GM19468 (cell line): ENCODE data around the gene TGFBRAP1.

Experiments
- ATAC-seq: cut with Tn5 transposase; IDR thresholded peaks from one replicate; pipeline ENCODE4 v1.9.1; 2021; ENCODE audit warnings: mild to moderate bottlenecking, moderate library complexity, moderate number of reproducible peaks; ENCODE audit not compliant: unreplicated experiment; ENCODE audit errors: extremely low read depth

Gene TGFBRAP1

DNA sequence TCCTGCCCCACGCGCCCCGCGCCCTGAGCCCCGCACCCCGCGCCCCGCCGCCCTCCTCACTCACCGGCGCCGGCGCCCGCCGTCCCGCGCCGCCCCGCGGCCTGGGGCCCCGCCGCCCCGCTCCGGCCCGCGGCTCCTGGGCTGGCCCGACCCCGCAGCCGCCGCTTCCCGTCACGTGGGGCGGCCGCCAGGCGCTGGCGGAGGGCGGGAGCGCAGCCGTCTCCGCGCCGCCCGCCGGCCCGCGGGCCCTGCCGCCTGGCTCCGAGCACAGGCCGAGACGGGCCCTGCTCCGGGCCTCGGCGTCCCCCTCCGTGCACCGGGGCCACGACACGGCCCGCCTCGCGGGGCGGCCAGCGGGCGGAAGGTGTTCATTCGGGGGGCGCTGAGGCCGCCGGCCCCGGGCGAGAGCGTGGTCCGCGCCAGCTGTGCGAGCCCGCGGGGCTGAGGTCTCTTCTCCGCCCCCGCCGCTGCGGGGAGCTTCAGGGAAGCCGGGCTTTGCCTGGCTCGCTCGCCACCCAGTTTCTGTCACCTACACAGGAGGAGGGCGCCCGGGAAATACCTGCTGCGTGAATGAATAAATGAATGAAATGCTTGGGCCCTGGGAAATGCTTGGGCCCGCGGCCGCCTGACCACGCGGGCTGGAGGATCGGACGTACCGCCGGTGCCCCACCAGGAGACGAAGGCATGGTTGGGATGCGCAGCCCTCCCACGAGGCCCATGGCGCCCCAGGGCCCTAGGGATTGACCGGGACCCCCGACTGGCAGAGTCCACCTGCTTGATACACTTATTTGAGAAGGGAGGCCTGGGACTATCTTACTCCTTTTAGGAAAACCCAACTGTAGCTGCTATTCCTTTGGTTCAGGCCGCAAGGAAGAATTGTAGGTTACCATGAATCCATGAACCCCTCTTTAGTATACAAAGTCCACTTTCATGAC is at the start of gene TGFBRAP1:
TGFBRAP1 (minus strand) TSS at position 175 of the 935 bp plus-strand sequence. CDS start 21,434 bp downstream, outside the sequence.
- peak; percentile 71 for ATAC-seq

DNA sequence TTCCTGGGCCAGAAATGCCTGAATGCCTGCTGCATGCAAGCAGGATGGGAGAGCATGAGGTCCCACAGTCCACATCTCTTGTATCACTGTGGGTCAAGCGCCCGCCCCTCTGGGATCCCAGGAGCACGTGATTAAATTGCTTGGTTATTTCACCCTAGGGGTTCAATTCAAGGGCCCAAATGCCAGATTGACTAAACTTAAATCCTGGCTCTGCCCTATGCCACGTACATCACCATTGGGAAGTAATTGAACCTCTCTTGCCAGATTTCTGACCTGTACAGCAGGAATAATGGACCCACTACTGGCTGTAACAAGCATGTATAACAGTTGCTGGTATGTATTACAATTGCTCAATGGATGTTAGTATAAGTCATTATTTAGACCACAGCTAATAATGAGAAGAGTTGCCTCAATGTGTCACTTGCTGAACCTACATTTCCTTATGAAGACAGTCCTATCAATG is 49.4 kb upstream of the TGFBRAP1 start:
- ATAC-seq = no peak

DNA sequence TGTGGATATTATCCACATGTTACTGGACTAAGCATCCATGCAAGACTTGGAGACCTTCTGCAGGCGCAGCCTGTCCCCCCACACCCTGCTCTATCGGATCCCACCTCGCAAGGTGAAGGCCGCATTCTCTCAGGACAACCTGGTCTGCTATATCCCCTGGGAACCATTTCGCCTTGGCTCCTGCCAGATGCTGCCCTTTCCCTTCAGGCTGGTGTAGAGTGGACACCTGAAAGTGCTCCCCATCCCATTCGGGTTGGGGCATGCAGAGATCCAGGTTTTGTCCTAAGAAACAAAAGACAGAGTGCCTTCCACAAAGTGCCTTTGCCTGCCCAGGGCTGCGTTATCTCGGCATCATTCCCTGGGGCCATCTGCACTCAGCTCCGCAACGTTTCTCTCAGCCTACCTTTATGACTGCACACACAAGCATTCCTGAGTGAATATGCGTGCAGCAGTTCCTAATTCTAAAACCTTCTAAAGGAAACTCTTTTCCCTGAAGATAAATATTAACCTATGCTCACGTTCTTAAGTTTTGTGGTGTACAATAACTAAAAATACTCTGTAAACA is 48.8 kb upstream of the TGFBRAP1 start:
- ATAC-seq = no peak

- ATAC-seq = no peak
Observed at GRCh38 chr2:105377871-105378270, 48.3 kb upstream of the TGFBRAP1 start.

GRCh38 chr2:105376789-105377240 is 47.3 kb upstream of the TGFBRAP1 start:
- ATAC-seq = no peak

GRCh38 chr2:105376010-105376409 is 46.5 kb upstream of the TGFBRAP1 start:
- no peak for ATAC-seq

- ATAC-seq = no peak
Observed at GRCh38 chr2:105375001-105375561, 45.5 kb upstream of the TGFBRAP1 start.

DNA sequence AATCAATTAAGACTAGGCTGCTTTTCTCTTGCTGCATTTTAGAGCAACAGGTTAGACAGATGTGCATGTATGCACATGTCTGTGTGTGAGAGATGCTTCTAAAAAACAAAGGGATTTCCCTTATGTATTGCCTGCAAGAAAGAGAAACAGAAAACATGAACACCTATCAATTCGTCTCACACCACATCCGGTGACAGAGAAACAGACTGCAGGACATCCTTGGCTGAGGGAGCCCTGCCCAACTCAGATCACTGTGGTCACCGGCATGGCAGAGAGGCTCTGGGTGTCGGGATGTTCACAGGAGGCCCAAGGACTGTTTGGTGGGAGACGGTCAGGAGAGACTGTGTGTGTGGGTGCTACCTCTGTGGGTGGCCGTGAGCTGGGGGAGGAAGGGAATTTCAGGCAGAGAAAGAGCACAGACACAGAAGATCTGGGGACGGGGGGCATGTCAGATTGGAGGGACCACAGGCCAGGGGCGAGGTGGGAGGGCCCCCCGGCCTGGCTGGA is 44.4 kb upstream of the TGFBRAP1 start:
- ATAC-seq = peak; percentile 64

DNA sequence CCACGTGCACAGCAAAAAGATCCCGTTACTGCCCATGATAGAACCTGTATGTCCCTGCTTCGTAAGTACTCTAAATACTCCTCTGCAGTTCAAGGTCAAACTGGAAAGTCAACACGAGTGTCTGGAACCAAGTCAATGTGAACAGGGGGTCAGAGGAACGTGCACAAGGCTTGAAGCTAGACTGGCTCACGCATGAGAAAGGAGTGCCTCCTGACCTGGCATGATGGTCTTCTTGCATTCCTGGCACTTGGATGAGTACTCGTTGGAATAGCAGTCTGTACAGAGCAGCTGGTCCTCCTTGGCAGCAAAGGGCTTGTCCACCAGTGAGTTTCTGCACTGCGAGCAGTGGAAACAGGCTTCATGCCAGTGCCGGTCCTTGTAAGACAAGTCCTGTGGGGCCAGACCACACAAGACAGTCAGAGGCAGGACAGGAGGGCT is 43.8 kb upstream of the TGFBRAP1 start:
- ATAC-seq = no peak

DNA sequence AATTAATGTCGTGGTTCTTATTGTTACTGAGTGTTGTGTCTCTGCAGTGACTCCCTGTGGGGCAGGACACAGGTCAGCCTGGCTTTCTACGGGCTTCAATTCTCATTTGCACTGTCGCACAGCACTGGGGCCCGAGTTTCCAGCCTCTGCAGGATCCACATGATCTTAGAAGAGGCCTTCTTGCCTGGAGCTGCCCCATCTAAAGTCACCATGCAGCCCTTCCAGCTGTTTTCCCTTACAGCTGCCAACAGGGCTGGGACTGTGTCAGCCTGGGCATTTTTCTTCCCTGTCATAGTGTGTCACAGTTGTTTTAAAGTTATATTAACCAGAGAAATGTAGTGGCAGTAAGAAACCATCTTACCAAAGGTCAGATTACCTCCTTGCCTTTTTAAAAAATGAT is 42.3 kb upstream of the TGFBRAP1 start:
- ATAC-seq = no peak

- no peak for ATAC-seq
Observed at GRCh38 chr2:105371156-105371555, 41.6 kb upstream of the TGFBRAP1 start.

- peak; percentile 90 for ATAC-seq
Observed at GRCh38 chr2:105369777-105370690, 40.5 kb upstream of the TGFBRAP1 start.

GRCh38 chr2:105368759-105369408 is 39.3 kb upstream of the TGFBRAP1 start:
- no peak for ATAC-seq

DNA sequence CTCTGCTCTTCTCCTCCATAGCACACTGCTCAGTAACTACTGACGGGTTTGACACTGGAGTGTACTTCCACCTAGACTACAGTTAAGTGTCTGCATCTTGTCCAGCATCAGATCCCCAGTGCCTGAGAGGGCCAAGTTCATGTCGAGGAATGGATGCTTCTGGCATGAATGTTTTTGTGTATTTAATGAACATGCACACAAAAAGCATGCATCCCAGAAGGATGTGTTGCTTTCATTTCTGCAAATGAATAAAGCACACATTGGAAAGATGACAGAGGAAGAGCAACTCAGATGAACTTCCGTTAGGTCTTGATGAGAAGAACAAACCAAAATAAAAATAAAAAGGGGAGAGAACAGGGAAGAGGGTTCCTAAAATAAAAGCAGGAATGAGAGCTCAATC is 35.7 kb upstream of the TGFBRAP1 start:
- no peak for ATAC-seq

DNA sequence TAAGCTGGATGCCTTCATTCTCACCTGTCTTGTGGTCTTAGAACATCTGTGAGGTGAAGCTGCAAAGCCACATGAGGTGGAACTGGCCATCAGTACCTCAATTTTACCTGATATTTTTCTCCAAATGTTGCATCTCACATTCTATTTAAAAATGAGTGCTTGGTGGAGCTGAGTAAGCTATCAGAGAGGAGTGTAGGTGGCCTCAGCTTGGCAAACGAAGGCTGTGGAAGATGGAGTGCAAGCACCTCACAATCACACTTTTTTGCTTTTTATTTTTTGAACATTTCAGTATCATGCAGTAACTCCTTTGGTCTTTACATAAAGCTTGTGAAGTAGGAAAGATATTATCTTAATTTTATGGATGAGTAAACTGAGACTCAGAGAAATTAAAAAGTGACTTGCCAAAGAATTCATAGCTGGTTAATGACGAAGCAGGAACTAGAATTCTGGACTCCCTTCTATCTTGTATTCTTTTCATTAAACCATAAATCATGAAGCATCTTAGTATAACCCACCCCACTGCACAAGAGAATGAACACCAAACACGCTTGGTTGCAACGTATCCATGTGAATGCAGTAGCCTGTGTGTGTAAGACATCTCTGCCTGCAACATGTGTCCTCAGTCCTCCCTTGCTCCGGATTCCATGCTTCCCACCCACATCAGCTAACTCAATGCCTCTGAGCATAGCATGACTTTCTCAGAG is 35.1 kb upstream of the TGFBRAP1 start:
- ATAC-seq = no peak

DNA sequence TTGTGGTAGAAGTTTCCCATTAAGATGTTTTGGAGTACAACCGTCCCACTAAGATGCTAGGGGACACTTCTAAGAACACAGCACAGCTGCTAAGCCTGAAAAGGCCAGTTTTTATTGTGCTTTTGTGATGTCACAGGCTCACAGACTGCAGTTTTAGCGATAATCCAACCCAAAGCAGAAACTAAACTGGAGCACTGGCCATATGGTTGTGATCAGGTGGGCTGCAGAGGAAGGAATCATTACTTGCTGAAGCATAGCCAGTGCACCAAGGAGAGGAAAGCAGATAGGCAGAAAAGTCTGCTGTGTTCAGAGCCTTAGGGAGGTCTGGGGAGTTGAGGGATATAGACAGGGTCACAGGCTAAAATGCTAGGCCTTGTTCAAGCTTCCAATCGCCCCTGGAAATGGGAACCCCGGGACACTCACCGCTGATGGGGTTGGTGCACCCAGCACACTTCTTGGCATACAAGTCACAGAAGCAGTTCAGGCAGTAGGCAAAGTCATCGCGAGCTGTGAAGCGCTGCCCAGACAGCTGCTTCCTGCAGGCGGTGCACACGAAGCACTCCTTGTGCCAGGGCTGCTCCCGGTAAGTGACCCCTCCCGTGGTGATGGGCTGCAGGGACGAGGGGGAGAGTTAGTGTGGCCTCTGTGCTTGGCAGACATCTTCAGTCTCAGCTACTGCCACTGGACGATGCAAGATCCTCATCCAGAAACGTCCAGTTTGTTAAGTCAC is 33.5 kb upstream of the TGFBRAP1 start:
- no peak for ATAC-seq

DNA sequence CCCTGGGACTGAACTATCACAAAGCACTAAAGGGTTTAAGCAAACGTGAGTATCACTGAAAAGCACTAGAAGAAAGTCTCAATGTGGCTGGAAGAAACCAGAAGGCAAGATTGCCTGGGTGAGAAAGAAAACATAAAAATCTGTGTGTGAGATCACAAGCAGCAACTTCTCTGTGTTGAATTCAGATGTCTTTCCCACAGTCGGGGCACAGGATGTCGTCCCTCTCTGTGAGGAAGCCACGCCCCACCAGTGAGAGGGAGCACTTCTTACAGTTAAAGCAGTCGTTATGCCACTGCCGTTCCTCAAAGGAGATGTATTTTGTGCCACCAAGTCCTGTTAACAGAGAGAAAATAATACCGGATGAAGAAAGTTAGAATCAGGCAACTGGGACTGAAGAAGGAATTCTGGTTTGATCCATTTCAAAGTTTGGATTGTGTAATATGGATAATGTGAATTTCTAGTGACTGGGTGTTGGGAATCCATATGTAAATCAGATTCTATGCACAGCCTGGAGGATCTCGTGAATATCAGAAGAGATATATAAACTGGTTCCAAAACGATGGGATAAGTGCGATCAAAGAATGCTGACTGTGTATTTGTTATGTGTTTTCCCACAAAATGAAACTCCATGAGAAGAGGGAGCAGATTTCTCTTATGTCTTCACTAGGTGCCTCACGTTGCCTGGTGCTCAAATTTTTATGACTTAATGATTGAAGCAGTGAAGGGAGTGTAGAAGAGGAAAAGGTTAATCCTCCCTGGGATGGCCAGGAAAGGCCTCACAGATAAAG is 31.8 kb upstream of the TGFBRAP1 start:
- ATAC-seq = no peak
